ENCODE measurements around the gene WDR48.
"Not testable (repeated sequence)": the region's sequence is repeated elsewhere in the genome, so short reads cannot be mapped to it uniquely, and the experiment has no call there.

The WDR48 gene

DNA sequence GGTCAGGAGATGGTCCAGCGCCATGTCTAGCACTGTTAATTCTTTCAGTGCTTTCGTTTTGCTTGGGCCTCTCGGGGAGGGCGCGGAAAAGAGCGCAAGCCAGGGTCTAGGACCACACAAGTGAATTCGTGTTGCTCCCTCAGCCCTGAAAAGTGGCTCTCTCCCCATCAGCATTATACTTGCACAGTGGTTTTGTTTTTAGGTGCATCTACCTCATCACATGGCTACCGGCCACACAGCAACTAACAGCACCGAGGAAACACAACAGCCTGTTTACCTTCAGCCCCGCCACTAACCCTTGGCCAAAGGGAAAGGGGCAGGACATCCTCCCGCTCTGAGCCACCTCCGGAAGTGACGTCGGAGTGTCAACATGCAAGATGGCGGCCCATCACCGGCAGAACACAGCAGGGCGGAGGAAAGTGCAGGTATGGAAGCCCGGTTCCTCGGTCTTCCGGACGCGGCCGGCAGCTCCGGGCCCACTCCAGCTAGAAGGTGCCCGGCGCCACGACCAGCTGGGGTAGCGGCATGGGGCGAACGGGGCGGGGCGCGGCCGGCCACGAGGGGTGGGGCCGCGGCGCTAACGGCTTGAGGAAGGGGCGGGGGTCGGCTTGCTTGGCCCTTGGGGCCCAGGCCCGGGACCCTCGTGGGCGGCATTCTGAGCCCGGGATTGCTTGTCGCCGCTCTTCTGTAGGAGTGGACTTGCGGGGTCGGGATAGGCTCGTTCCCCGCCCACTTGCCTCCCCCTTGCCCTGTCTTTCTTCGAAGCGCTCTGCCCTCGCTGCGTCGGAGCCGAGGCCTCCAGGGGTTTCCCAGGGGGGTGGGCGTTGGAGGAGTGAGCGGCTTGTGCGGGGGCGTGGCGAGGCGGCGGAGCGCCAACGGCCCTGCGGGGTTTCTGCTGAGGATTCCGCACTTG is at the start of gene WDR48, which contains the start of gene SCN11A:
Gene WDR48, plus strand, starts transcription at position 368 of the 913 bp plus-strand sequence. Its CDS starts 10 bp downstream, at position 378.
Gene SCN11A, minus strand, starts transcription at position 296 of the 913 bp plus-strand sequence. CDS start 101,582 bp downstream, outside the sequence.
- peak; percentile 69 to 76 for DNase-seq (ENCODE audit: low read depth in 1 of 2, low spot score in 1 of 2)

DNA sequence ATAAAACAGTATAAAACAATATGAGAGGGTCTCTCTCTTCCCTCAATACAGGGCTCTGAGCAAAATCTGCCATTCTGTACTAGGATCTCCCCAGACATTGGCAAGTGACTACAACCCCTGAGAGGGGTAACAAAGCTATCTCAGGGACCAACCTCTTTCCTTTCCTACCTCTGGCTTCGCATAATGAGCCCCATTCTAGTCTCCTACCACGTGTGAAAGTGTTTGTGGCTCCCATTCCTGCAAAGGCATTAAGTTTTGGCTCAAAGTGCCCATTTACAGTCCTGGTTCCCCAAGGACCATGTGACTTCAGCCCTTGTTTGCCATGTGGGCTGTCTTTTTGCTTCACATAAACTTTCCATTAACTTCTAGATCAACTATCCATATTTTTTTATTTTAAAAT is 46.5 kb upstream of the WDR48 start:
- DNase-seq (ENCODE audit: low read depth in 1 of 2, low spot score in 1 of 2): no peak

DNA sequence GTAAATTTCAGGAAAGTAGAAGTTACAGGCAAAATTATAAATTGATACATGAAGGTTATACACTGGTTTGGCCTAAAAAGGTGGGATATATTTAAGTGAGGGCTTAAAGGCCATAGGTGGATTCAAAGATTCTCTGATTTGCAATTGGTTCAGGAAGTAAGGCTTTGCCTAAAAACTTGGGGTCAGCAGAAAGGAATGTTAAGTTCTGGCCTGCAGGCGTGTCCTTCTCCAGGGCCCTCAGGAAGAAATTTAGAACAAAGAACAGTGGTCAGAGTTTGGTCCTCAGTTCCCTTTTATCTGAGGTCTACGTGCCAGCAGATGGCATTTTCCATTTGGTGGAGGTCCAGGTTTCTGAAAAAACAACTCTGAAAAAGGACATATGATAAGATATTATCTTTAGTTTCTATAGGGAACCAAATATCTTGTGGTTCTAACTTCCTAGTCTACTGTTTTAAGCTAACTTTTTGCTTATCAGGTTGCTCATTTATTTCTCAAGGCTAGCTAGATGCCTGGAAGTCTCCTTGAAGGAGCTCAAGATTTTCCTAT is 40.6 kb upstream of the WDR48 start:
- no peak for DNase-seq (ENCODE audit: low read depth in 1 of 2, low spot score in 1 of 2)

DNA sequence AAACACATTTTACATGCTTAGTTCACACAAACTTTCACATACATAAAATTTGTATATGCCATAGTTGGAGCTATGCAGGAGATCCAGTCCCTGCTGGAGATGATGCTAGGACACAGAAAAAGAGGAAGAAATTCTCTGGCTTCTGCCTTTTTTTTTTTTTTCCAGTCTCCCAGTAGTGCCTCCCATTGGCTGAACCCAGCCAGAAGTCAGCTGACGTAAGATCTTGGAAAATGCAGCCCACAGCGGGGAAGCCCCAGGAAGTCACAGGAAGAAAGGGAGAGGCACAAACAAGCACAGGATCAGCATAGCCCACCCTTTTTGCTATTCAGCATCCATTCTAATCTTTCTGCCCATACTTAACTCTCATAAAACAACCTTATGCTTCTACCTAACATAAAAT is 38.5 kb upstream of the WDR48 start:
- no peak for DNase-seq (ENCODE audit: low read depth in 1 of 2, low spot score in 1 of 2)

DNA sequence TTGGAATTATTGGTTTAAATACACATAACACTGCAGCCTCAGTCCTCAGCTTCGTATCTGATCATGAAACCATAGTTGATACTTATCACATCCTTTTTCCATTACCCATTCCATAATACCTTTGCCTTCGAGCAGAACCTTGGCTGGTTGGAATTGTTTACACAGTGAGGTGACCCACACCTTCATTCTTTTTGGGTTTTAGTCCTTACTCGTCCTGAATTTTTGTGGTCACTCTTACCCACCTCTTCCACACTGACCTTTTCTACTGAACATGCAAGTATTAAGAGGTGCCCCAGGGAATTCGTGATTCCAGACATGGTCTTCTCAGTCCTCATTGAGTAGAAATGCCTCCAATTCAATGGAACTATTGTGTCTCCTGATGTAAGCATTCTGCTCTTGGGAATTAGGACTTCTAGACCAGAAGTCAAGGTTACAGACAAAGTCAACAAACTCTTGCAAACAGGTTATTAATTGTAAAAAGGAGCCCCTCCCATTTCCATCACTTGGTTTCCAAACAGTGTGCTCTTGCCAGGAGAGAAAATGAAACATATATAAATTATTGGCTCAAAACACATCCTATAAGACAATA is 37.8 kb upstream of the WDR48 start:
- no peak for DNase-seq (ENCODE audit: low read depth in 1 of 2, low spot score in 1 of 2)

DNA sequence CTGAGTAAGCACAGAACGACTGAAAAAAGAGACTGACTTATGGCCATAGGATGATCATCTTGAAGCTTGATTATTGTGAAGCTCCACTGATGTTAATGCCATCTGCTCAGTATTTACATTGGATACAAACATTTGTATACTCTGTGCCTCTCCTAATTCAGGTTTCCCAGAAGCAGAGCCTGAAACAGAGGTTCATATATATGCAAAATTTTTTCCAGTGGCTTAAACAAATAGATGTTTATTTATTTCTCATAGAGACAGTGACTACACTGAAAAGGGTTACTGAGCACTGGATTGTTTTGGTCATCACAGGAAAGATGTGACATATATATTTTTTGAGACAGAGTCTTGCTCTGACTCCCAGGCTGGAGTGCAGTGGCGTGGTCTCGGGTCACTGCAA is 36.4 kb upstream of the WDR48 start:
- DNase-seq (ENCODE audit: low read depth in 1 of 2, low spot score in 1 of 2): no peak

DNA sequence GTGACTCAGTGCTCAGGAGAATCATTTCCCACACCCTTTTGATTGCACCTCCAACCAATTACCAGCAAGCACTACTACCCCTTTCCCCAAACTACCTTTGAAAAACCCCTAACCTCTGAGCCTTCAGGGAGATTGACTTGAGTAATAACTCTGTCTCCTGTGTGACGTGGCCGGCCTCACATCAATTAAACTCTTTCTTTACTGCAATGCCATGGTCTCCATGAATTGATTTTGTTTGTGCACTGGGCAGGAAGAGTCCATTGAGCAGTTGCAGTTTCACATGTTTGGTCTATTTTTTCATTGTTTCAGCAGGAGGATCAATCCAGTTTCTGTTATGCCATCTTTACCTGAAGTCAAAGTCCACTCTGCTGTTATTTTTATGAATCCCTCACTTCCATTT is 32.5 kb upstream of the WDR48 start:
- no peak for DNase-seq (ENCODE audit: low read depth in 1 of 2, low spot score in 1 of 2)

DNA sequence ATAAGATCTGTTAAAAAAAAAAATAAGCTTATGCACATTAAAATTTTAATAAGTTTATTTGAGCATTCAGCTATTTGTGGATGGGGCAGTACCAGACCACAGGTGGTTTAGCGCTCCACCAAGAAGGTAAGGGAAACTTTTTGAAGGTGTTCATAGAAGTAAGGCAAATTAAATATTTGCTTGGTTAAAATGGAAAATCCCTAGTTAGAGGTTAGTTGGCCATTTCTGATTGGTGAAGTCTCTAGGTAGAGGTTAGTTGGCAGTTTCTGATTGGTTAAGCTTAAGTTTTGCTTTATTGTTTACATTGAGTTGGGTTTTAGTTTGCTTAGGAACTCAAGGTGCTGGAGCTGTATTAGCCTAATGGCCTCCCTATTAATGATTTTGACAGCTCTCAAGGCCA is 30.8 kb upstream of the WDR48 start:
- DNase-seq (ENCODE audit: low read depth in 1 of 2, low spot score in 1 of 2): no peak

DNA sequence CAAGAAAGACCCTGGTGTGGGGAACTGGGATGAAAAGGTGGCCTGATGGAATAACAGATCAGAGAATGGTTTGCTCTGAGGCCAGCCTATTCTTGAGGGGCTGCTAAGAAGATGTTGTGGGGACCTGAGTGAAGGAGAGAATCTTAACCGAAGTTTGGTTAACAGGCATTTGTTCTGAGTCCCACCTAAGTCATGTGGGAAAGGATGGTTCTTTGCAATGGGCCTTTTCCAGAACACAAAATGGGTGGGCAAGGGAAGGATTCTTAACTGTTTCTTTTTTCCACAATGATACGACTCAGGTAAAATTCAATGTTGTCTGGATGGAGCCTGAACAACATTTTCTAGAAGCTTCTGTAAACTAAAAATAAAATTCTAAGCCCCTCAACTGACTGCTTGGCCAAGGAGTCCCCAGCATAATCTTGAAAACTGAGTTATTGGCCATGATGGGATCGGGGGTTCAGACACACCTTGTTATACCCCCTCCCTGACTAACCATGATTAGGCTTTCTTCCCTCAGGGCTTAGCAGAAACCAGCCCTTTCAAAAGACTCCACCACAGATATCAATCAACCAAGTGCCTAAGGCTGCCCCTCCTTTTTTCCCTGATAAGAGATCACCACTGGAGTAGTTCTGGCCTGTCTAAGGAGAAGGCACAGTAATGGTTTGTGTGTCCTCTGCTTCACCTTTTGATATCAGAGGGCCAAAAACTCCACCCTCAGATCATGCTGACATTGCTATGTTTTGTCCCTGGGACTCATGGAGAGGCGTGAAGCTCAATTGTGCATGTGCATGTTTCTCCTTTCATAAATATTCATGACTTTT is 30.1 kb upstream of the WDR48 start:
- no peak for DNase-seq (ENCODE audit: low read depth in 1 of 2, low spot score in 1 of 2)

DNA sequence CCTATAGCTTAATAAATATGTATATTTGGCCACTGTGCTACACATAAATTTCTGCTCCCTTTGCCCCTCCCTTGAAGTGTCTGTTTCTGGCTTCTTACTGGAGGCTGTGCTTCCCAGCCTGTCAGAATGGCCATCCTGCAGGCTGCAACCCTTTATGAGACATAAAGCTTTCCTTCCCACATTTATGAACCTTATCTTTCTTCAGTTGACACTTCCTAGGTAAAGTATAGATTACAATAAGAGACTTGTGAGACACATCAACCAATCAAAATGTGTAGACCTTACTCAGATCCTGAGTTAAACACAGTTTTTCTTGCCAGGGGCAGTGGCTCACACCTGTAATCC is 29.6 kb upstream of the WDR48 start:
- no peak for DNase-seq (ENCODE audit: low read depth in 1 of 2, low spot score in 1 of 2)

DNA sequence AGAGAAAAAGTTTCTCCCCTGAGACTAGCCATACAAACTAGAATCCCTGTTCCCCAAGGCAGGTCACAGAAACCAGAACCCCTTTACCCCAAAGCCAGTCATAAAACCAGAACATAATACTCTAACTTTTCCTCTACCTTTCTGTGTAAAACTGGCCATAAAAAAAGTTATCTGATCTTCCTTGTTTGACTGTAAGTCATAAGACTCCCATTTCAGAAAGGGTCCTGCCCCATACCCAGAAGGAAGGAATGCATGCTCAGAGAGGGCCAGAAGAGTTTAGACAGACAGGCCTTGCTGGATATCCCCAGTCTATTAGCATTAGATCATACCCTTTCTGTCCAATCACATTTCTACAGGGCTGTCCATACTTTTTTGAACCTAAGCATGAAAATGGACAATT is 27.3 kb upstream of the WDR48 start:
- DNase-seq (ENCODE audit: low read depth in 1 of 2, low spot score in 1 of 2): no peak

DNA sequence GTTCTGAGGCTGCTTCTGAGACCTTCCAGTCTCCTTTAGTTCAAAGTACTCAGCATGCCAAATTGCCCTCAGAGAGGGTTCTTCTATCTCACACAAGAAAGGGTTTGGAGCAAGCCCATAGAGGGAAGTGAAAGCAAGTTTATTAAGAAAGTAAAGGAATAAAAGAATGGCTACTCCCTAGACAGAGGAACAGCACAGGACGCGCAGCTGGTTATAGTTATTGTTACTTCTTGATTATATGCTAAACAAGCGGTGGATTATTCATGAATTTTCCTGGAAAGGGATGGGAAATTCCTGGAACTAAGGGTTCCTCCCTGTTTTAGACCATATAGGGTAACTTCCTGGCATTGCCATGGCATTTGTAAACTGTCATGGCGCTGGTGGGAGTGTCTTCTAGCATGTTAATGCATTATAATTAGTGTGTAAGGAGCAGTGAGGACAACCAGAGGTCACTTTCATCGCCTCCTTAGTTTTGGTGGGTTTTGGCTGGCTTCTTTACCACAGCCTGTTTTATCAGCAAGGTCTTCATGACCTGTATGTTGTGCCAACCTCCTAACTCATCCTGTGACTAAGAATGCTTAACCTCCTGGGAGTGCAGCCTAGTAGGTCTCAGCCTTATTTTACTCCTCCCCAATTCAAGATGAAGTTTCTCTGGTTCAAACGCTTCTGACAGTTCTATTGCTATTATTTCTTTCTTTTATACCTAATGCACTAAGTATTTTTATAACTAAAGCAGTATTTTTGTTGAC is 26.4 kb upstream of the WDR48 start:
- DNase-seq (ENCODE audit: low read depth in 1 of 2, low spot score in 1 of 2): no peak

DNA sequence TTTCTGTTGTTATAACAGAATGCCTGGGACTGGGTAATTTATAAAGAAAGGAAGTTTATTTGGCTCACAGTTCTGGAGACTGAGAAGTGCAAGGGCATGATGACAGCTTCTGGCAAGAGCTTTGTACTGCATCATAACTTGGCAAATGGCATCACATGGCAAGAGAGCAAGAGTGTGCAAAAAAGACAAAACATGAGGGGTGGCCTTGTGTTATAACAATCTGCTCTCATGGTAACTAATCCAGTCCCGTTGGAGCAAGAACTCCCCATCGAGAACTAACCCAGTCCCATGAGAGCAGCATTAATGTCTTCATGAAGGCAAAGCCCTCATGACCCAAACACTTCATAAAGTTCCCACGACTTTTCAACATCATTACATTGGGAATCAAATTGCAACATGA is 23.3 kb upstream of the WDR48 start:
- no peak for DNase-seq (ENCODE audit: low read depth in 1 of 2, low spot score in 1 of 2)

DNA sequence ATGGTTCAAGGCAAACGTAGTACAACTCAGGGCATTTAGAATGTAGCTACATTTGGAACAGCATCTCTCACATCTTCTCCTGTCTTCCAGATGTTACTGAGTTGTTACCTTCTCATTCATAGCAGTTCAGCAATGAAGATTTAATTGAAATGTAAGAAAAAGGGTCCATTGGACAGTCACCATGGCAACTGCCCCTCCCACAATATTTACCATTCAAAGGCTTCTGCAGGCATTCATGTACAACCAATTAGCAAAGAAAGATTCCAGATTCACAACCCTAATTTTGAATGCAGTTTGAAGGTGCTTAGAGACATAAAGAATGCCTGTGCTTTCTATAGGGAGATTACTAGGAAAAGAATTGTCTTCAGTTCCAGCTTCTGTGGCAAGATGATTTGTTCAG is 22.3 kb upstream of the WDR48 start:
- DNase-seq (ENCODE audit: low read depth in 1 of 2, low spot score in 1 of 2): no peak

DNA sequence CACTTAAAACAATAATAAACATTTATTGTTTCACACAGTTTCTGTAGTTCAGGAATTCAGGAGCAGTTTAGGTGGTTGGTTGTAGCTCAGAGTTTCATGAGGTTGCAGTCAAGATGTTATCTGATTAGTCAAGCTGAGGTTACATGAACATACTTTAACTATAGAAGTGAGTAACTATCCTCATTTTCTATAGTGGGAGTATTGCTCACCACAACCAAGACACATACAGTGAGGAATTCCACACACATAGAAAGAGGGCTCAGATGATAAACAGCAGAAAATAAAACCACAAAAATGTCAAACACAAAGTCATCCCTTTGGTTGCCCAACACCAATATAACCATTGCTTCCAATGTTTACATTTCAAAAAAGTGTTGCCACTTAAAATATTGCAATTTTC is 13.7 kb upstream of the WDR48 start:
- no peak for DNase-seq (ENCODE audit: low read depth in 1 of 2, low spot score in 1 of 2)

DNA sequence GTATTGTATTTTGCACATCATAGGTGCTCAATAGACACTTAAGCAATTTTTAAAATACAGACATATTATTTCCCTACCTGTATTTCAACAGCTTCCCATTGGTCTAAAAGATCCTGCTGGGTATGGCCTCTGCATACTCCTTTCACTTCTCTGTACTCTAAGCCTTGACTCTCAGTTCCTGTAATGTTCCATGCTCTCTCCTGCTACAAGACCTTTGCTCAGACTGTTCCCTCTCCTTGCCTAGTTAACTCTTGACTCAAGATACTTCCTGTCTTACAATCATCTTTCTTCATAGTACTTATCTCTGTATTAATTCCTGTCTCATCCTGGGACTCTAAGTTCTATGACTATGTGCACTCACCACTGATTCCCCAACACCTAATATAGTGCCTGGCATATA is 1.8 kb upstream of the WDR48 start:
- no peak for DNase-seq (ENCODE audit: low read depth in 1 of 2, low spot score in 1 of 2)

DNA sequence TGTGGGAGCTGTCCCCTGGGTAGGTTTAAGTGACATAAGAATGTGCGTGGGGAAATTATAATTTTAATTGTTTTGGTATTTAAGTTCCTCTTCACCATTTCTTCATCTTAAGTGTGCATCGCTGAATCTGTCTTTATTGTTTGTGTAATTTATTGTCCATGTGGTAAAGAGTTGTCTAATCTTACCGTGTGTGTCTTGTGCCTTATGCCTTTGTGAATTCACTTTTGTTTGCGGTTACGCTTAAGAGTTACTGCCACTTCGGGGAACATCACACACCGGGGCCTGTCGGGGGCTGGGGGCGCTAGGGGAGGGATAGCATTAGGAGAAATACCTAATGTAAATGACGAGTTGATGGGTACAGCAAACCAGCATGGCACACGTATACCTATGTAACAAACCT is 767 bp downstream of the WDR48 start:
- DNase-seq (ENCODE audit: low read depth in 1 of 2, low spot score in 1 of 2): no peak

DNA sequence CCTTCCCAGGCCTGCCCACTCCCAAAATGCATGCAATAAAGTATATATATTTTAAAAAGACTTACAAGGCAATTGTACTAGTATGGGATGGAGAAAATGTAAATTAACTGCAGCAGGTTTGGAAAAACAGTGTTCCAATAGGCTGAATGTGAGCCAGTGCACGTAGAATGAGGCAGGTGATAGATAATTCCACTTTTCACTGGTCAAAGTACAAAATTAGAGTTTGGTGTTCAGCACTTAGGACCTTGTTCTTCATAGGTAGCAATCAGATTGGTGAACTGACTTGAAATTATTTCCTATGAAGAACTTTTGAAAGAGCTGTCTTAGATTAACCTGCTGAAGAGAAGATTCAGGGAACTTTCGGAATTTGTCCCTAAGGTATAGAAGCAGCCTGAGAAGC is 1.9 kb downstream of the WDR48 start:
- no peak for DNase-seq (ENCODE audit: low read depth in 1 of 2, low spot score in 1 of 2)

DNA sequence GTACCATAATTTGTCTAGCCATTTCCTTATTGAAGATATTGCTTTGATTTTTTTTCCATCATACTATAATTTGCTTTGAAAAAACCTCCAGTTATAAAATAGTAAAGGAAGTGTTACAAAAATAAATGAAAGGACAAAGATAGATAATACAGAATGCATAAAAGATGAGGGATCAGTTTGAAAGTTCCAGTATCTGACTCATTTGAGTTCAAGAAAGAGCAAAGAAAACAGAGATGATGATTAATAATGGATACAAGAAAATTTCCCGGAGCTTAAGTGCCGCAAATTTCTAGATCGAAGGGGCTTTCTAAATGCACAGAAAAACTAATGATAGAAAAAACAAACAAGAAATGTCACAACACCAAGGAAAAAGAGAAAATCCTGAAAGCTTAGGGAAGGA is 4.3 kb downstream of the WDR48 start:
- DNase-seq (ENCODE audit: low read depth in 1 of 2, low spot score in 1 of 2): no peak

DNA sequence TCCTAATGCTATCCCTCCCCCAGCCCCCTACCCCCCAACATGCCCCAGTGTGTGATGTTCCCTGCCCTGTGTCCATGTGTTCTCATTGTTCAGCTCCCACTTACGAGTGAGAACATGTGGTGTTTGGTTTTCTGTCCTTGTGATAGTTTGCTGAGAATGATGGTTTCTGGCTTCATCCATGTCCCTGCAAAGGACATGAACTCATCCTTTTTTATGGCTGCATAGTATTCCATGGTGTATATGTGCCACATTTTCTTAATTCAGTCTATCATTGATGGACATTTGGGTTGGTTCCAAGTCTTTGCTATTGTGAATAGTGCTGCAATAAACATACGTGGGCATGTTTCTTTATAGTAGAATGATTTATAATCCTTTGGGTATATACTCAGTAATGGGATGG is 9.4 kb downstream of the WDR48 start:
- not testable (repeated sequence) for DNase-seq (ENCODE audit: low read depth in 1 of 2, low spot score in 1 of 2)

DNA sequence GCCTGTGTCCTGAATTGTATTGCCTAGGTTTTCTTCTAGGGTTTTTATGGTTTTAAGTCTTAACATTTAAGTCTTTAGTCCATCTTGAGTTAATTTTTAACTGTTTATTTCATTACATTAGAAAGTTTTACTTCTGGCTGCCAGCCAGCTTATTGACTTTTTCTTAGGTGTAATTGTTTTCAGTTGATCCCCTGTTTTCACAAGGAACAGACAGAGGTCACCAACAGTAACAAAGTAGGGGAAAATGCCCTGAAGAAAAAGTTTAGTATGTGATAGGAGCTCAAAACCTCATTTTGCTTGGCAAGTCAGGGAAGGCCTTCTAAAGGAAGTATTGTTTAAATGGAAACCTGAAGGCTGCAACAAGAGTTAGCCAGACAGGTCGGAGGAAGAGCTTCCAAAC is 10.4 kb downstream of the WDR48 start:
- no peak for DNase-seq (ENCODE audit: low read depth in 1 of 2, low spot score in 1 of 2)

Data from stimulated activated CD4-positive, alpha-beta T cell treated with anti-CD3 and anti-CD28 coated beads, Interleukin-15, amount 100 ng/mL, for 1 hour (primary cell).